HepG2 (cell line): Measurements from ENCODE around the gene HDHD3. TPM values are rescaled to one million over a fixed set of nuclear protein-coding genes. Genes with fewer than 3 reads are reported as not detected.

ENCODE experiments used
- ATAC-seq: fragments of 200-7000 bp; cut with Tn5 transposase; 3 replicates; pipeline ENCODE4 v1.9.1; 2020; ENCODE audit warnings: mild to moderate bottlenecking, moderate library complexity
- BruUV-seq: library from RNA; stranded (reverse); fragments of 400-500 nt; replicated peaks from 2 replicates; lab custom pipeline; 2021; lab: Mats Ljungman, UMichigan
- CTCF ChIA-PET: fragments of 300-600 bp; formaldehyde crosslinking; extraction: SDS; loops from one replicate; lab custom pipeline; 2021; ENCODE audit warnings: low total read pairs, inconsistent platforms, low intra/inter-chr PET ratio; lab: Yijun Ruan, JAX
- POLR2A ChIA-PET: fragments of 350-600 bp; sonication (Branson Sonifier 250); formaldehyde crosslinking; loops from one replicate; lab custom pipeline; 2020; ENCODE audit warnings: antibody characterized with exemption, inconsistent platforms; lab: Yijun Ruan, JAX
- DNase-seq: peaks from one replicate; pipeline ENCODE4 v3.0.0-alpha.2; 2015; ENCODE audit warnings: low spot score
- FAIRE-seq: peaks from 3 replicates; lab custom pipeline; 2011; peaks lifted over from hg19 to GRCh38; lab: Jason Lieb, UNC
- H2AFZ ChIP-seq: one replicate; pipeline ENCODE4 v1.6.1; 2011; ENCODE audit warnings: low read length, inconsistent platforms
- H3K27ac ChIP-seq: fragments of 300-600 bp; 3 replicates; pipeline ENCODE4 v1.8.0; 2011; ENCODE audit warnings: mixed run types, mild to moderate bottlenecking, mixed read lengths, low read length, inconsistent platforms; ENCODE audit not compliant: insufficient read depth; ENCODE audit errors: extremely low read length
- H3K27me3 ChIP-seq, 2 experiments: fragments of 200-600 bp in 1 of 2; 2 replicates in 1 of 2; 3 replicates in 1 of 2; pipeline versions ENCODE4 v1.6.0 to v1.8.0; 2011; ENCODE audit warnings: low read length in 2 of 2, mild to moderate bottlenecking in 2 of 2, moderate library complexity in 2 of 2, inconsistent platforms in 1 of 2; ENCODE audit not compliant: insufficient read depth in 2 of 2, control insufficient read depth in 1 of 2
- H3K36me3 ChIP-seq, 2 experiments: fragments of 200-600 bp in 1 of 2; replicated peaks in 1 of 2; 2 replicates in 1 of 2; 3 replicates in 1 of 2; pipeline versions ENCODE4 v1.5.1 to v1.8.0; 2011; ENCODE audit warnings: low read length in 2 of 2, inconsistent platforms in 1 of 2; ENCODE audit not compliant: insufficient read depth in 2 of 2, control insufficient read depth in 1 of 2
- H3K4me1 ChIP-seq: 2 replicates; pipeline ENCODE4 v1.5.1; 2012; ENCODE audit warnings: low read length, inconsistent platforms; ENCODE audit not compliant: insufficient read depth
- H3K4me2 ChIP-seq: 2 replicates; pipeline ENCODE4 v1.6.0; 2011; ENCODE audit warnings: low read depth, low read length, inconsistent platforms
- H3K4me3 ChIP-seq, 3 experiments: fragments of 200-600 bp in 1 of 3; sonication (generic), shearing (Covaris generic) in 1 of 3; replicated peaks in 1 of 3; 2 replicates each; pipeline ENCODE4 v1.5.1; 2011 to 2016; ENCODE audit warnings: low read length in 3 of 3, inconsistent platforms in 2 of 3, low read depth in 2 of 3, mild to moderate bottlenecking in 2 of 3, control low read depth in 1 of 3, mixed read lengths in 1 of 3; ENCODE audit not compliant: insufficient read depth in 1 of 3
- H3K79me2 ChIP-seq: one replicate; pipeline ENCODE4 v1.6.1; 2011; ENCODE audit warnings: low read length, inconsistent platforms; ENCODE audit not compliant: insufficient read depth
- H3K9ac ChIP-seq: 2 replicates; pipeline ENCODE4 v1.6.0; 2011; ENCODE audit warnings: mild to moderate bottlenecking, low read depth, low read length, inconsistent platforms; ENCODE audit not compliant: insufficient read depth
- H3K9me3 ChIP-seq: 2 replicates; pipeline ENCODE4 v1.5.1; 2012; ENCODE audit warnings: mild to moderate bottlenecking, low read length
- H4K20me1 ChIP-seq: 2 replicates; pipeline ENCODE4 v1.6.0; 2011; ENCODE audit warnings: inconsistent platforms, mild to moderate bottlenecking, low read length, moderate library complexity; ENCODE audit not compliant: insufficient read depth
- ARID3A ChIP-seq: IDR thresholded peaks from 2 replicates; pipeline ENCODE4 v1.6.1; 2012; ENCODE audit warnings: low read depth, low read length, improper control_type of control experiment
- ATF3 ChIP-seq: sonication (generic); formaldehyde crosslinking; IDR thresholded peaks from 2 replicates; pipeline ENCODE4 v1.4.0; 2020; ENCODE audit warnings: missing genetic modification reagents
- DBP ChIP-seq: sonication (generic); formaldehyde crosslinking; IDR thresholded peaks from 2 replicates; pipeline ENCODE4 v1.4.0; 2020; ENCODE audit warnings: missing genetic modification reagents; ENCODE audit errors: not compliant biosample characterization
- FIP1L1 ChIP-seq: fragments of 200-400 bp; formaldehyde crosslinking; IDR thresholded peaks from 2 replicates; pipeline ENCODE4 v1.6.1; 2018; ENCODE audit warnings: low read depth, mild to moderate bottlenecking, low read length, moderate library complexity, borderline replicate concordance; ENCODE audit not compliant: insufficient read depth
- MXD4 ChIP-seq: IDR thresholded peaks from 2 replicates; pipeline ENCODE4 v1.6.1; 2016; ENCODE audit warnings: mild to moderate bottlenecking, missing biosample characterization, missing genetic modification reagents
- PRDM10 ChIP-seq: sonication (generic); formaldehyde crosslinking; IDR thresholded peaks from 2 replicates; pipeline ENCODE4 v1.4.0; 2020; ENCODE audit warnings: low read depth, missing genetic modification reagents
- REL ChIP-seq: sonication (generic); formaldehyde crosslinking; conservative IDR thresholded peaks from 2 replicates; pipeline ENCODE4 v1.8.0; 2022; ENCODE audit warnings: mild to moderate bottlenecking, missing genetic modification reagents, moderate library complexity
- SIN3B ChIP-seq: fragments of 150-350 bp; IDR thresholded peaks from 2 replicates; pipeline ENCODE4 v1.6.1; 2014; ENCODE audit warnings: low read length
- TCF12 ChIP-seq, 2 experiments: fragments of 450-650 bp in 1 of 2; sonication (generic) in 1 of 2; formaldehyde crosslinking in 1 of 2; IDR thresholded peaks; 2 replicates each; pipeline versions ENCODE4 v1.6.1 to v1.8.0; 2017 to 2022; ENCODE audit warnings: antibody characterized with exemption in 1 of 2, mild to moderate bottlenecking in 1 of 2, missing genetic modification reagents in 1 of 2, moderate library complexity in 1 of 2
- ZNF205 ChIP-seq: IDR thresholded peaks from 2 replicates; pipeline ENCODE4 v1.6.1; 2018; ENCODE audit warnings: missing biosample characterization, missing genetic modification reagents
- ZNF263 ChIP-seq: sonication (generic); formaldehyde crosslinking; IDR thresholded peaks from 2 replicates; pipeline ENCODE4 v1.4.0; 2020; ENCODE audit warnings: missing genetic modification reagents
- ZNF567 ChIP-seq: sonication (generic); formaldehyde crosslinking; IDR thresholded peaks from 2 replicates; pipeline ENCODE4 v1.8.1; 2023; ENCODE audit warnings: mild to moderate bottlenecking, missing genetic modification reagents, borderline replicate concordance
- WGBS: methylation state at CpG from one replicate; pipeline ENCODE4 v1.1.6; 2017; ENCODE audit warnings: low lambda C conversion rate; 5-methylcytosine and 5-hydroxymethylcytosine counted together
- in situ Hi-C: cut with HindIII; loops from 2 replicates; pipeline ENCODE4 v1.10.0; 2017; ENCODE audit warnings: low pct_unique_long_range_greater_than_20kb; ENCODE audit not compliant: extremely low pct_ligation_motif_present
- intact Hi-C: fragments of 100-400 bp; cut with micrococcal nuclease; formaldehyde crosslinking; loops from one replicate; pipeline ENCODE4 v1.10.0; 2022; ENCODE audit not compliant: unreplicated experiment
- polyA plus RNA-seq, 8 experiments: library from polyadenylated mRNA; depleted of rRNA in 3 of 8; stranded (reverse) in 7 of 8; unstranded in 1 of 8; fragments of >200 nt; fragmentation: Illumina TruSeq in 4 of 8; extraction: Trizol in 4 of 8; gene quantifications; 2 replicates each; pipeline versions ENCODE4 v1.2.1 to v1.2.3, GENCODE V29; 2011 to 2016; ENCODE audit warnings: low read depth in 4 of 8, missing spikeins in 1 of 8, mixed read lengths in 1 of 8; ENCODE audit not compliant: insufficient read depth in 1 of 8
- total RNA-seq, 5 experiments: library from RNA; depleted of rRNA; stranded (reverse); fragments of >200 nt; fragmentation: Illumina TruSeq; extraction: Trizol; gene quantifications; 2 replicates each; pipeline ENCODE4 v1.2.3, GENCODE V29; 2016; ENCODE audit warnings: low read depth in 1 of 5

HDHD3 gene
- total and polyA plus RNA-seq, 2 of the 13 experiments (the other 11 are each of a cell fraction or from before 2014, with no cell fraction given): 23.1 to 38.5 TPM

GRCh38 chr9:113356686-113357292, 20.0 kb downstream of the HDHD3 start:
- 62% methylated on average over 7 of the region's 7 CpGs for WGBS
- in situ Hi-C loops: no loop called here
- no peaks in the 10 kb centered on the region for H3K9me3 ChIP-seq
- H3K79me2 ChIP-seq: no peaks in the 10 kb centered on the region
- no peak for DNase-seq
- ChIA-PET POLR2A (interaction anchor here (0.6 to 1.6 kb wide), 4 partner anchors 16 to 593 kb away, joined by 3 to 7 read pairs (median 4); partner anchors contain the start of genes C9orf43 and POLE3), CTCF (interaction anchor here (1.8 kb wide), 1 partner anchor 50 kb away, joined by 7 read pairs; no protein-coding TSS in a partner anchor)
- no peak overlapping the region for H3K27ac ChIP-seq
- no peaks in the 10 kb centered on the region for H4K20me1 ChIP-seq
- TF ChIP-seq REL (no peak), MXD4 (no peak), DBP (no peak), ARID3A (no peak), ATF3 (CRISPR knock-in tag) (no peak), SIN3B (no peak), ZNF567 (CRISPR knock-in tag) (no peak), TCF12 (IDR thresholded peaks at IDR 0.05) (no peak), TCF12 (CRISPR knock-in tag; IDR thresholded peaks at IDR 0.05) (no peak), PRDM10 (CRISPR knock-in tag) (no peak), ZNF263 (no peak), ZNF205 (CRISPR knock-in tag) (no peak), FIP1L1 (no peak)
- TF ChIP-seq, all 625 proteins: peak for 0
- Histone ChIP-seq H3K27me3 (no peaks in the 10 kb centered on the region; a peak in 1 of 5 replicates), H2AFZ (no peak overlapping the region), H3K4me3 (no peak overlapping the region), H3K4me1 (peaks cover 17% of the 10 kb centered on the region), H3K9ac (no peak overlapping the region), H3K4me2 (no peak overlapping the region), H3K36me3 (no peaks in the 10 kb centered on the region)
- ATAC-seq (no peak), FAIRE-seq (no peak)
- BruUV-seq: no TSS peak
- intact Hi-C loops: loop anchor here (5.0 kb wide), 1 partner anchor 301 kb away; no protein-coding TSS in a partner anchor
